Activated B cell treated with CpG ODN at 0.5 μM for 24 hours (primary cell): ENCODE results near the gene AMPD1. TPM values are rescaled to one million over a fixed set of nuclear protein-coding genes. Genes with fewer than 3 reads are reported as not detected.
A peak's percentile ranks its signal among the peaks of the same experiment; 100 is the strongest.

Experiments
- ATAC-seq: fragments of 200-7000 bp; cut with Tn5 transposase; one replicate; pipeline ENCODE4 v1.10.0; 2021; ENCODE audit warnings: low read depth, mild to moderate bottlenecking, moderate library complexity
- CTCF ChIA-PET: fragments of 350-600 bp; sonication (Branson Sonifier 250); formaldehyde crosslinking; loops from one replicate; lab custom pipeline; 2021; ENCODE audit warnings: antibody characterized with exemption; lab: Charles Lee
- POLR2A ChIA-PET: fragments of 350-600 bp; sonication (Branson Sonifier 250); formaldehyde crosslinking; loops from one replicate; lab custom pipeline; 2021; ENCODE audit warnings: antibody characterized with exemption; lab: Charles Lee
- DNase-seq: peaks from one replicate; pipeline ENCODE4 v3.0.0; 2022
- H3K27ac Mint-ChIP-seq: one replicate; pipeline ENCODE4 v1.8.0; 2020; ENCODE audit warnings: mixed read lengths
- H3K27me3 Mint-ChIP-seq: one replicate; pipeline ENCODE4 v1.8.0; 2021; ENCODE audit warnings: mixed read lengths
- H3K36me3 Mint-ChIP-seq: one replicate; pipeline ENCODE4 v1.8.0; 2021; ENCODE audit warnings: low read depth, mixed read lengths
- H3K4me1 Mint-ChIP-seq: one replicate; pipeline ENCODE4 v1.8.0; 2021; ENCODE audit warnings: mixed read lengths
- H3K4me3 Mint-ChIP-seq: one replicate; pipeline ENCODE4 v1.8.0; 2020; ENCODE audit warnings: mild to moderate bottlenecking, mixed read lengths
- H3K9me3 Mint-ChIP-seq: one replicate; pipeline ENCODE4 v1.8.0; 2020; ENCODE audit warnings: mixed read lengths
- intact Hi-C: fragments of 100-400 bp; cut with micrococcal nuclease; formaldehyde crosslinking; loops from one replicate; pipeline ENCODE4 v1.15.1; 2024
- total RNA-seq: library from RNA; stranded (reverse); gene quantifications from 2 replicates; pipeline ENCODE4 v1.2.3, GENCODE V29; 2022
- TF ChIP-seq, protein P1 (sequence below): fragments of 200-600 bp; IDR thresholded peaks from one replicate; pipeline ENCODE4 v1.8.0; 2022; ENCODE audit warnings: antibody characterized with exemption, mild to moderate bottlenecking

The AMPD1 gene
- total RNA-seq, 1 donor from 2014 or later, result not detected

DNA sequence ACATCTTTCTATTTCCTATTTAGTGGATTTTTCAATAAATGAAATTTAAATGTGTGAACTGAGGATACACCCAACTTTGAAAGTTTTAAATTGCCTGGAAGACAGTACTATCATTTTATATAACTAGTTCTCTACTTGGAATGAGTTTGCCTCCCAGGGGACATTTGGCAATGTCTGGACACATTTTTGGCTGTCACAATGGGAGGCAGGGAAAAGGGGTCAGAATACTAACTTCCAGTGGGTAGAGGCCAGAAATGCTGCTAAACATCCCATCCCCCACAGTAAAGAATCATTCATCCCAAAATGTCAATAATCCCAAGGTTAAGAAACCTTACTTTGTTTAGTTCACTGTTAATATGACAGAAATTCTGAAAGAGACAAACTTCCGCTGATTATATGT, 34.4 kb upstream of the AMPD1 start:
- intact Hi-C loops, result no loop called here
- ATAC-seq (no peak), DNase-seq (no peak)
- Mint-ChIP-seq H3K36me3 (peaks cover 96% of the 10 kb centered on the region), H3K27ac (no peak overlapping the region), H3K4me1 (no peaks in the 10 kb centered on the region), H3K27me3 (no peaks in the 10 kb centered on the region), H3K4me3 (no peak overlapping the region), H3K9me3 (no peaks in the 10 kb centered on the region)
- POLR2A ChIA-PET, result interaction anchor here (0.7 kb wide), 1 partner anchor 13 kb away, joined by 3 read pairs; the partner anchor contains the start of gene NRAS
- TF ChIP-seq, protein P1, sequence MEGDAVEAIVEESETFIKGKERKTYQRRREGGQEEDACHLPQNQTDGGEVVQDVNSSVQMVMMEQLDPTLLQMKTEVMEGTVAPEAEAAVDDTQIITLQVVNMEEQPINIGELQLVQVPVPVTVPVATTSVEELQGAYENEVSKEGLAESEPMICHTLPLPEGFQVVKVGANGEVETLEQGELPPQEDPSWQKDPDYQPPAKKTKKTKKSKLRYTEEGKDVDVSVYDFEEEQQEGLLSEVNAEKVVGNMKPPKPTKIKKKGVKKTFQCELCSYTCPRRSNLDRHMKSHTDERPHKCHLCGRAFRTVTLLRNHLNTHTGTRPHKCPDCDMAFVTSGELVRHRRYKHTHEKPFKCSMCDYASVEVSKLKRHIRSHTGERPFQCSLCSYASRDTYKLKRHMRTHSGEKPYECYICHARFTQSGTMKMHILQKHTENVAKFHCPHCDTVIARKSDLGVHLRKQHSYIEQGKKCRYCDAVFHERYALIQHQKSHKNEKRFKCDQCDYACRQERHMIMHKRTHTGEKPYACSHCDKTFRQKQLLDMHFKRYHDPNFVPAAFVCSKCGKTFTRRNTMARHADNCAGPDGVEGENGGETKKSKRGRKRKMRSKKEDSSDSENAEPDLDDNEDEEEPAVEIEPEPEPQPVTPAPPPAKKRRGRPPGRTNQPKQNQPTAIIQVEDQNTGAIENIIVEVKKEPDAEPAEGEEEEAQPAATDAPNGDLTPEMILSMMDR, result no peak
- CTCF ChIA-PET, result no interaction called here

DNA sequence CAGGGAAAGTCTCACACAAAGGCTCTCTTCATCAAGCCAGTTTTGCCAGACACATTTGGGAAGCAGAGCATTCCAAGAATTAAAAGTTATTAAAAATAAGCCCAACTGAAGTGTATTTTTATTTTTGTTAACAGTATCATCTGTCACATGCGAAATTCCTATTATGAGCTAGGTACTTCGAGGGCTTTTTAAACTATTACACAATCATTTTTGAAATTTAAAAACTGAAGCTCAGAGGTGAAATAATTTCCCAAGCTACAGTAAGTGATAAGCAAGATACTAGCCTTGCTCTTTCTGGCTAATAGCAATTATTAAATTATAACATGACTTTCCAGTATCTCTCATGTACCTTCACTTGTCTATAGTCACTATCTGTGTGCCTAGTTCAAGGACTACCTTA, 33.2 kb upstream of the AMPD1 start:
- TF ChIP-seq, protein P1, result no peak
- DNase-seq (no peak), ATAC-seq (no peak)
- Mint-ChIP-seq H3K27me3 (no peaks in the 10 kb centered on the region), H3K27ac (no peak overlapping the region), H3K4me3 (no peak overlapping the region), H3K4me1 (no peaks in the 10 kb centered on the region), H3K36me3 (peaks cover 95% of the 10 kb centered on the region), H3K9me3 (no peaks in the 10 kb centered on the region)
- intact Hi-C loops, result no loop called here
- ChIA-PET POLR2A (interaction anchor here (0.7 kb wide), 1 partner anchor 21 kb away, joined by 3 read pairs; no protein-coding TSS in a partner anchor), CTCF (no interaction called here)

GRCh38 chr1:114725230-114725629, 29.9 kb upstream of the AMPD1 start:
- DNase-seq (no peak), ATAC-seq (no peak)
- no peak overlapping the region for H3K27ac Mint-ChIP-seq
- intact Hi-C loops, result no loop called here
- CTCF ChIA-PET, result no interaction called here
- TF ChIP-seq, protein P1, result no peak
- no peaks in the 10 kb centered on the region for H3K9me3 Mint-ChIP-seq
- H3K36me3 Mint-ChIP-seq, result peaks cover 96% of the 10 kb centered on the region
- H3K4me3 Mint-ChIP-seq, result no peak overlapping the region
- no peaks in the 10 kb centered on the region for H3K4me1 Mint-ChIP-seq
- POLR2A ChIA-PET, result no interaction called here
- H3K27me3 Mint-ChIP-seq, result no peaks in the 10 kb centered on the region

DNA sequence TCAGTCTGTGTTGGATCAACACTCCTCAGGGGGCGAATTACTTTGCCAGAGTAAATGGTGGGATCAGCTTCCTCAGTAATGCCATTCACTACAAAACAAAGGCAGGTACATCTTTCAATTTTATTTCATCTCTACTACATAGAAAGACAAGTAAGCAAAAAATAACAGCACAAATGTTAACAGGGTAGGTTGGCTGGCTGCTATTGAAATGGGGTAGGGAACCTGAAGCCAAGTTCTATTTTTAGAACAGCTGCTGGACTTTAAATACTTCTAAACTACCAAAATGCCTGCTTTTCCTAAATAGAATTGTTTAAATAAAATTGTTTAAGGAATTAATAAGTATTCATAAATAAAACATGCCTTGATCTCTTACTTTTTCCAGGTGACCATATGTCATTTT, 28.6 kb upstream of the AMPD1 start:
- no peaks in the 10 kb centered on the region for H3K9me3 Mint-ChIP-seq
- ChIA-PET POLR2A (no interaction called here), CTCF (no interaction called here)
- intact Hi-C loops, result no loop called here
- TF ChIP-seq, protein P1, result no peak
- H3K27me3 Mint-ChIP-seq, result no peaks in the 10 kb centered on the region
- ATAC-seq (no peak), DNase-seq (no peak)
- no peaks in the 10 kb centered on the region for H3K4me1 Mint-ChIP-seq
- peaks cover 98% of the 10 kb centered on the region for H3K36me3 Mint-ChIP-seq
- no peak overlapping the region for H3K4me3 Mint-ChIP-seq
- H3K27ac Mint-ChIP-seq, result peak overlapping the region; percentile 24

DNA sequence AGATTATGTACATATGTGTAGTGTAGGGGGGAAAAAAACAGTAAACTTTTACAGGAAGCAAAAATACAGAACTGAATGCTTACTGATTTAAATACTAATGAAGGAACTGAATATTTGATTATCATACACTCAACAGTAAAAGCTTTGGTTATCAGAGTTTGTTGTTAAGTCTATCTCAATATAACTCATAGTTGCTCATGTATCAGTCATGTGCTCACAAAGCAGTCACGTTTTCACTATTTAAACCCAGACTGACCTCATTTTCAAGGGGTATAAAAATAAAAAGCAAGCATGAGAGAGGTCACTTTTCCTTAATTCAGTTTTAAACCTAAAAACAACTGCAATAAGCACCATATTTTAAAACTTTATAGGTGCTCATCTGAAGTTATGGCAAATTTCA, 28.1 kb upstream of the AMPD1 start:
- H3K27me3 Mint-ChIP-seq, result no peaks in the 10 kb centered on the region
- no peak for ATAC-seq
- TF ChIP-seq, protein P1, result no peak
- ChIA-PET CTCF (no interaction called here), POLR2A (no interaction called here)
- DNase-seq, result no peak
- H3K27ac Mint-ChIP-seq, result no peak overlapping the region
- H3K4me1 Mint-ChIP-seq, result no peaks in the 10 kb centered on the region
- peaks cover 98% of the 10 kb centered on the region for H3K36me3 Mint-ChIP-seq
- intact Hi-C loops, result no loop called here
- no peaks in the 10 kb centered on the region for H3K9me3 Mint-ChIP-seq
- H3K4me3 Mint-ChIP-seq, result no peak overlapping the region
